Heart left ventricle (tissue), 16 donors: ENCODE results near the gene LTB4R. TPM values are rescaled to one million over a fixed set of nuclear protein-coding genes. Genes with fewer than 3 reads are reported as not detected.

Source experiments
- ATAC-seq, 4 donors: fragments of 200-7000 bp; cut with Tn5 transposase; one replicate each; pipeline ENCODE4 v1.9.1; 2020 to 2022; ENCODE audit warnings: moderate library complexity in 4 of 4, mild to moderate bottlenecking in 3 of 4, moderate number of reproducible peaks in 1 of 4
- DNase-seq, 5 donors: peaks; one replicate each; pipeline ENCODE4 v3.0.0-alpha.2; 2020
- H3K27ac ChIP-seq, 12 donors: fragments of 200-600 bp; sonication (generic) in 4 of 12; one replicate each; pipeline versions ENCODE4 v1.5.0 to v1.8.0; 2016 to 2022; ENCODE audit warnings: mild to moderate bottlenecking in 2 of 12
- H3K27me3 ChIP-seq, 9 donors: fragments of 200-600 bp; sonication (generic) in 2 of 9; one replicate each; pipeline versions ENCODE4 v1.5.1 to v1.8.0; 2016 to 2022; ENCODE audit warnings: mild to moderate bottlenecking in 3 of 9
- H3K36me3 ChIP-seq, 9 donors: fragments of 200-600 bp; sonication (generic) in 2 of 9; one replicate each; pipeline versions ENCODE4 v1.5.0 to v1.8.0; 2018 to 2022; ENCODE audit warnings: mild to moderate bottlenecking in 2 of 9
- H3K4me1 ChIP-seq, 12 donors: fragments of 200-600 bp; sonication (generic) in 4 of 12; one replicate each; pipeline versions ENCODE4 v1.5.0 to v1.8.0; 2016 to 2022; ENCODE audit warnings: mild to moderate bottlenecking in 3 of 12
- H3K4me3 ChIP-seq, 12 donors: fragments of 200-600 bp; sonication (generic) in 4 of 12; one replicate each; pipeline versions ENCODE4 v1.5.0 to v1.8.0; 2017 to 2022; ENCODE audit warnings: mild to moderate bottlenecking in 9 of 12, moderate library complexity in 4 of 12
- H3K9me3 ChIP-seq, 12 donors: fragments of 200-600 bp; sonication (generic) in 4 of 12; one replicate each; pipeline versions ENCODE4 v1.5.0 to v1.8.0; 2016 to 2022; ENCODE audit warnings: mild to moderate bottlenecking in 1 of 12
- POLR2A ChIP-seq, 2 donors: fragments of 450-650 bp; IDR thresholded peaks; one replicate each; pipeline ENCODE4 v1.6.1; 2017; ENCODE audit warnings: antibody characterized with exemption in 2 of 2, mild to moderate bottlenecking in 2 of 2, moderate library complexity in 2 of 2
- WGBS, 4 donors: extraction: QIAGEN DNeasy Blood & Tissue Kit in 2 of 4; methylation state at CpG; one replicate each; pipeline versions ENCODE4 v1.1.5 to v1.1.7; 2013 to 2018; 5-methylcytosine and 5-hydroxymethylcytosine counted together
- intact Hi-C, 10 donors: fragments of 100-400 bp; cut with DNase I; formaldehyde crosslinking; loops; one replicate each; pipeline versions ENCODE4 v1.11.1 to v1.14.2; 2022
- polyA plus RNA-seq, 2 donors: library from polyadenylated mRNA; stranded (reverse); fragments of 200-250 nt; gene quantifications; one replicate each; pipeline ENCODE4 v1.2.3, GENCODE V29; 2013
- total RNA-seq, 9 donors: library from RNA; depleted of rRNA in 2 of 9; stranded (reverse); fragments of >200 nt in 2 of 9; fragmentation: NEBNext Ultra II Directional in 3 of 9; extraction: Animal tissue kit (Norgen Biotek cat#: 25700) in 3 of 9; gene quantifications; one replicate each; pipeline versions ENCODE4 v1.1.0 to v1.2.4, GENCODE V29; 2016 to 2023
- TF ChIP-seq, protein P1 (sequence below), 12 donors: fragments of 200-600 bp; sonication (generic) in 4 of 12; IDR thresholded peaks; one replicate each; pipeline versions ENCODE4 v1.5.0 to v1.8.0; 2018 to 2022; ENCODE audit warnings: antibody characterized with exemption in 12 of 12, mild to moderate bottlenecking in 5 of 12
- donor health status: ischemic (EF 13 %, LVEDD 7.1; RV severe dilation, severe dysfunction).
- donor health status: healthy with polysubstance abuse.
- donor health status: DM: no; HTN: yes; CAD: no.
- donor health status: DM: no; HTN: no; CAD: no.
- donor health status: ischemic (EF 25% LVEDD 6.9; RV normal size, moderate dysfunction).
- donor health status: ischemic (EF 25% LVEDD 5.7; RV mildly dilated, moderate dysfunction).
- donor health status: healthy.
- donor health status: DM: yes; HTN: yes; CAD: no.
- donor health status: ischemic (EF 35%, LVEDD 5.7; RV mildly dilated, moderate dysfunction).
- donor health status: nonischemic (EF 11% LVEDD 7.7; RV severe dilation, severe dysfunction).
- donor health status: DM: yes; HTN: yes; CAD: no.
- donor health status: PGD.
- donor health status: ischemic (EF 29% LVEDD 5.4; RV normal size, mild dysfunction).
- donor health status: nonischemic (EF 23%, LVEDD 6.1; RV moderate dilation, normal function).

LTB4R gene
- total and polyA plus RNA-seq, 11 donors, result 0.92 to 8.8 (median 1.7) TPM

DNA sequence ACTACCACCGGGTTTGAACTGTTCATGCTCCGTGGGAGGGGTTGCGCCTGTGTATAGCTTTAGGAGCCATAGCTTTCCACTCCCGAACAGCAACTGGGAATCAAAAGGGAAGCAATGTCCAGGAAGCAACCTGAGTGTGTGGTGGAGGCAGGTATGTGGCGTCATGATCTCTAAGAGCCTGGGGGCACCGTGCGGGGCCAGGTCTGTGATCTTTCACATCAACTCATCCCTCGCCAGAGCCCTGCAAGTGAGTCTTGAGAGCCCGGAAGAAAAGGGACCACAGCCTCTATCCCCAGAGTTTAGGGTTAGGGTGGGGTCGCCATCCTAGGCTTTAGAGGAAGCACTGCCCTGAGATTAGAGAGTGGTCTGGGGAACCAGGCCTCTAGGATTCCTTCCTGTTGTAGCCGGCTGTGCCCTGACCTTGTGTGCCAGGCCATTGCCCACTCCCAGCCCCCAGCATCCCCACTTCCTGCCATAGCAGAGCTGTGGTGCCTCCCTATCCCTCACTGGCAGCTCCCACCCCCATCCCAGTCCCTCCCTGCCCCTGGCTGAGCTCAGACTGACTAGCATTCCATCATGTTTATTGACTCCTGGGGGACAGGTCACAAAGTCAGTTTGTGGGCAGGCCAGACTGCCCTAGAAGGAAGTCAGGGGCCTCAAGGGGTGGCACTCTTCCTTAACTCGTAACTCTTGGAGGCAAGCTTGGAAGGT, 24.3 kb downstream of the LTB4R start:
- ATAC-seq (no peak), DNase-seq (peak in 1 of 5 donors; percentile 18)
- peak overlapping the region in 11 of 12 donors; percentile 58 to 93 (median 73) for H3K4me3 ChIP-seq
- H3K9me3 ChIP-seq, result no peaks in the 10 kb centered on the region
- intact Hi-C loops, result loop anchor here in 5 of 10 donors (1.0 to 2.0 kb wide), 2 partner anchors 31 to 96 kb away; no protein-coding TSS in a partner anchor
- H3K4me1 ChIP-seq, result peaks cover 8 to 83% (median 50%) of the 10 kb centered on the region in 12 donors
- TF ChIP-seq, protein P1, sequence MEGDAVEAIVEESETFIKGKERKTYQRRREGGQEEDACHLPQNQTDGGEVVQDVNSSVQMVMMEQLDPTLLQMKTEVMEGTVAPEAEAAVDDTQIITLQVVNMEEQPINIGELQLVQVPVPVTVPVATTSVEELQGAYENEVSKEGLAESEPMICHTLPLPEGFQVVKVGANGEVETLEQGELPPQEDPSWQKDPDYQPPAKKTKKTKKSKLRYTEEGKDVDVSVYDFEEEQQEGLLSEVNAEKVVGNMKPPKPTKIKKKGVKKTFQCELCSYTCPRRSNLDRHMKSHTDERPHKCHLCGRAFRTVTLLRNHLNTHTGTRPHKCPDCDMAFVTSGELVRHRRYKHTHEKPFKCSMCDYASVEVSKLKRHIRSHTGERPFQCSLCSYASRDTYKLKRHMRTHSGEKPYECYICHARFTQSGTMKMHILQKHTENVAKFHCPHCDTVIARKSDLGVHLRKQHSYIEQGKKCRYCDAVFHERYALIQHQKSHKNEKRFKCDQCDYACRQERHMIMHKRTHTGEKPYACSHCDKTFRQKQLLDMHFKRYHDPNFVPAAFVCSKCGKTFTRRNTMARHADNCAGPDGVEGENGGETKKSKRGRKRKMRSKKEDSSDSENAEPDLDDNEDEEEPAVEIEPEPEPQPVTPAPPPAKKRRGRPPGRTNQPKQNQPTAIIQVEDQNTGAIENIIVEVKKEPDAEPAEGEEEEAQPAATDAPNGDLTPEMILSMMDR (IDR thresholded peaks at IDR 0.05), result no peak
- no peak for TF ChIP-seq POLR2A (IDR thresholded peaks at IDR 0.05)
- WGBS, 4 donors, result 62 to 70% (median 65%) methylated on average over 12 of the region's 12 CpGs
- H3K27me3 ChIP-seq, result peaks cover 0 to 56% (median 15%) of the 10 kb centered on the region in 9 donors
- peaks cover 0 to 22% (median 5%) of the 10 kb centered on the region in 9 donors for H3K36me3 ChIP-seq
- H3K27ac ChIP-seq, result peak overlapping the region; percentile 76 to 99 (median 92)

DNA sequence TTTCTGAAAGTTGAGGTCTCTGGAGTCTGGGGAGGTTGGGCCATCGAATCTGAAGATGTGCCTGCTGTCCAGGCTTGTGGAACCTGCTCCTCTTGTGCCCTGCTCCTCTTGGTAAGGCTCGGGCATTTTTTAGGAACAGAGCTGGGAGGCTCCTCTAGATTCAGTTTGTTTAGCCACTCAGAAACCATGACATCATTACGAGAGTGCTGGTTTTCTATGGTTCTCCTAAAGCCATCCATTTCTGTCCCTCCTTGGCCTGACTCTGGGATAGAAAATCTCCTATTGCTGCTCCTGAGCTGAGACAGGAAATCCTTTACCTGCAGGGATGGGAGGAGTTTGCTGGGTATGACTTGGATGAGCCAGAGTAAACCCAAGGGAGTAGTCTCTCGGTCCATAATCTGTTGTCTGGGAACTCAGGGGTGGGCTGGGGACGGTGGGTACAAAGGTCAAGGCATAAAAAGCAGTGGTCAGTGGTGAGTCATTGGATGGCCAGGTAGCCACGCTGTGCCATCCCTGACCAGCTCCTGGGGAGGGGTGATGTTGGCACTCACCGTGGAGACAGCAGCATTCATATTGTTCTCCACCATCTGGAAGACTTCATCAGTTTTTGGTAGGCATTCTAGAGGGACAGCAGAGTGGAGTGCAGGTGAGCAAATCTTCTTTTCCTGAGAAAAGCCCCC, 26.0 kb downstream of the LTB4R start:
- Histone ChIP-seq H3K4me1 (peaks cover 8 to 66% (median 46%) of the 10 kb centered on the region in 12 donors), H3K4me3 (no peak overlapping the region)
- no peak for ATAC-seq

DNA sequence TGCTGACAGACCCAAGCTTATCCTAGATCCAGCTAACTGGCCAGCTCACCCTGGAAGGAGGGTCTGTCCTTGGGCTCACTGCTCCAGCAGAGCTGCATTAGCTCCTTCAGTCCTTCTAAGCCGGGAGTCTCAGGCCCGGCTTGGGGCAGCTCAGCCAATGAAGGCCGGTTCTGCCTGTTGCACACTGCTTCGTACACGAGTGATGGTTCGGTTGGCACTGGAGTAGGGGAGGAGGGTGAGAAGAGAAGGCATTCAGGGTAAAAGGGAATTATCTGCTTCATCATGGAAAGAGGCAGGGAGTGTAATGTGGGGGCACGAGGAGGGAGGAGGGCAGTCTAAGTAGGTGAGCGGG, 26.5 kb downstream of the LTB4R start:
- H3K9me3 ChIP-seq, result no peaks in the 10 kb centered on the region
- DNase-seq (no peak), ATAC-seq (no peak)
- WGBS, 4 donors, result 91 to 96% (median 93%) methylated on average over 8 of the region's 8 CpGs
- intact Hi-C loops, result no loop called here
- no peak overlapping the region for H3K4me3 ChIP-seq
- H3K27me3 ChIP-seq, result peaks cover 0 to 50% (median 15%) of the 10 kb centered on the region in 9 donors
- peaks cover 3 to 61% (median 41%) of the 10 kb centered on the region in 12 donors for H3K4me1 ChIP-seq
- no peak for TF ChIP-seq POLR2A (IDR thresholded peaks at IDR 0.05)
- TF ChIP-seq, protein P1 (IDR thresholded peaks at IDR 0.05), result no peak
- H3K27ac ChIP-seq, result no peak overlapping the region
- H3K36me3 ChIP-seq, result peaks cover 0 to 16% (median 0%) of the 10 kb centered on the region in 9 donors

More for the DNA sequence above, 26.0 kb downstream of the LTB4R start:
- TF ChIP-seq POLR2A (IDR thresholded peaks at IDR 0.05), result no peak
- TF ChIP-seq, protein P1 (IDR thresholded peaks at IDR 0.05), result no peak
- Histone ChIP-seq H3K9me3 (no peaks in the 10 kb centered on the region), H3K27me3 (peaks cover 0 to 54% (median 15%) of the 10 kb centered on the region in 9 donors), H3K27ac (no peak overlapping the region), H3K36me3 (peaks cover 0 to 21% (median 3%) of the 10 kb centered on the region in 9 donors)
- WGBS, 4 donors, result 79 to 94% (median 89%) methylated on average over 7 of the region's 7 CpGs
- intact Hi-C loops, result no loop called here
- DNase-seq, result no peak

DNA sequence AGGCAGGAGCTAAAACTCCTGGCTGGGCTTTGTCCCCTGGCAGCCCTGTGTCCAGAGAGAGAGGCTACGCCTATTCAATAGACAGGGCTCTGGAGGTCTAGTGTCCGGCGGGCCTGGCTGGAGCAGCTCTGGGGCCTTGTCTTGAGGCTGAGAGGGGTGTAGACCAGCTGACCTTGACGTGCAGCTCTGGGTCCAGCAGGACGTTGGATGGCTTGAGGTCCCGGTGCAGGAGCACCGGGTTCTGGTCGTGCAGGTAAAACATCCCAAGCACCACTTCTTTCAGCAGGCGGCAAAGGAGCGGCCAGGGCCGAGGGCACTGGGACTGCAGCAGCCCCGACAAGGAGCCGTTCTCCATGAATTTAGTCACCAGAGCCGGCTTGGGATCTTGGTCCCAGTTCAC, 27.5 kb downstream of the LTB4R start:
- intact Hi-C loops, result no loop called here
- H3K9me3 ChIP-seq, result no peaks in the 10 kb centered on the region
- H3K4me1 ChIP-seq, result peaks cover 3 to 51% (median 31%) of the 10 kb centered on the region in 12 donors
- H3K4me3 ChIP-seq, result peak overlapping the region; percentile 17 to 67 (median 52)
- DNase-seq (no peak), ATAC-seq (no peak)
- H3K36me3 ChIP-seq, result peaks cover 0 to 13% (median 0%) of the 10 kb centered on the region in 9 donors
- H3K27me3 ChIP-seq, result peaks cover 0 to 41% (median 14%) of the 10 kb centered on the region in 9 donors
- TF ChIP-seq, protein P1 (IDR thresholded peaks at IDR 0.05), result no peak
- no peak for TF ChIP-seq POLR2A (IDR thresholded peaks at IDR 0.05)
- 71 to 85% (median 75%) methylated on average over 11 to 14 of the region's 14 CpGs for WGBS, 4 donors
- peak overlapping the region in 6 of 12 donors; percentile 39 to 81 (median 64) for H3K27ac ChIP-seq
